Gastroesophageal sphincter (tissue), 4 donors: Measurements from ENCODE around the gene HHAT. TPM values are rescaled to one million over a fixed set of nuclear protein-coding genes. Genes with fewer than 3 reads are reported as not detected.

Experiments
- ATAC-seq: fragments of 150-250 bp; one replicate; pipeline ENCODE4 v1.9.1; 2016; ENCODE audit warnings: mild to moderate bottlenecking, moderate library complexity
- H3K27ac ChIP-seq, 4 donors: fragments of 200-600 bp; sonication (generic) in 3 of 4; 1 replicate in 3 of 4; 2 replicates in 1 of 4; pipeline ENCODE4 v1.5.1; 2016 to 2019
- H3K27me3 ChIP-seq: fragments of 200-600 bp; sonication (generic); one replicate; pipeline ENCODE4 v1.5.1; 2019
- H3K36me3 ChIP-seq, 2 donors: fragments of 200-600 bp; sonication (generic); one replicate each; pipeline ENCODE4 v1.5.1; 2019; ENCODE audit warnings: control low read depth in 1 of 2
- H3K4me1 ChIP-seq, 3 donors: fragments of 200-600 bp; sonication (generic); 1 replicate in 2 of 3; 2 replicates in 1 of 3; pipeline ENCODE4 v1.5.1; 2016 to 2019; ENCODE audit warnings: control low read depth in 2 of 3
- H3K4me3 ChIP-seq, 2 donors: fragments of 200-600 bp; sonication (generic); one replicate each; pipeline ENCODE4 v1.5.1; 2019; ENCODE audit warnings: mild to moderate bottlenecking in 1 of 2, moderate library complexity in 1 of 2
- H3K9me3 ChIP-seq, 3 donors: fragments of 200-600 bp; sonication (generic); one replicate each; pipeline ENCODE4 v1.5.1; 2017 to 2019; ENCODE audit warnings: control low read depth in 2 of 3
- EP300 ChIP-seq: sonication (generic); formaldehyde crosslinking; IDR thresholded peaks from one replicate; pipeline ENCODE4 v1.6.1; 2017; ENCODE audit warnings: antibody characterized with exemption, mild to moderate bottlenecking
- POLR2A ChIP-seq, 2 donors: fragments of 450-650 bp; IDR thresholded peaks; one replicate each; pipeline ENCODE4 v1.6.1; 2017; ENCODE audit warnings: antibody characterized with exemption in 2 of 2, mild to moderate bottlenecking in 2 of 2, moderate library complexity in 1 of 2
- POLR2AphosphoS5 ChIP-seq: sonication (generic); formaldehyde crosslinking; IDR thresholded peaks from one replicate; pipeline ENCODE4 v1.6.1; 2017; ENCODE audit warnings: antibody characterized with exemption
- WGBS, 2 donors: methylation state at CpG; one replicate each; pipeline ENCODE4 v1.1.5; 2018; ENCODE audit warnings: low coverage in 1 of 2; 5-methylcytosine and 5-hydroxymethylcytosine counted together
- total RNA-seq, 4 donors: library from RNA; depleted of rRNA; stranded (reverse); fragments of >200 nt; gene quantifications; one replicate each; pipeline ENCODE4 v1.1.0, GENCODE V29; 2016
- TF ChIP-seq, protein P1 (sequence below), 4 experiments: fragments of 200-600 bp in 2 of 4; fragments of 450-650 bp in 2 of 4; sonication (generic) in 1 of 4; IDR thresholded peaks; one replicate each; pipeline ENCODE4 v1.5.1; 2017 to 2019; ENCODE audit warnings: antibody characterized with exemption in 4 of 4, mild to moderate bottlenecking in 2 of 4, moderate library complexity in 2 of 4

The HHAT gene
- total RNA-seq, 4 donors from 2014 or later, result 1.2 to 2.4 (median 1.9) TPM

DNA sequence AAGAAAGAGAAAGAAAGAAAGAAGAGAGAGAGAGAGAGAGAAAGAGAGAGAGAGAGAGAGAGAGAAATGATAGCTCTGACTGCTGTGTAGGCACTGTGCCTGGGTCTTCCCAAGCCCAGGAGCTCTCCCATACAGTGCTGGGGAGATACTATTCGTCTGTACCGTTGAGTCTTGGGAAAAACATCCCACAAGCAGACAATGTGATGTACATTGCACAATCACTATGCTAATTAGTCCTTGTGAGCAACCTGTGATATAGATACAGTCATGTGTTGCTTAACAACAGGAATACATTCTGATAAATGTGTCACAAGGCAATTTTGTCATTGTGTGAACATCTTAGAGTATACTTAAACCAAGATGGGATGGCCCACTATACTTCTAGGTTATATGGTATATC, 381.0 kb downstream of the HHAT start:
- TF ChIP-seq, protein P1, sequence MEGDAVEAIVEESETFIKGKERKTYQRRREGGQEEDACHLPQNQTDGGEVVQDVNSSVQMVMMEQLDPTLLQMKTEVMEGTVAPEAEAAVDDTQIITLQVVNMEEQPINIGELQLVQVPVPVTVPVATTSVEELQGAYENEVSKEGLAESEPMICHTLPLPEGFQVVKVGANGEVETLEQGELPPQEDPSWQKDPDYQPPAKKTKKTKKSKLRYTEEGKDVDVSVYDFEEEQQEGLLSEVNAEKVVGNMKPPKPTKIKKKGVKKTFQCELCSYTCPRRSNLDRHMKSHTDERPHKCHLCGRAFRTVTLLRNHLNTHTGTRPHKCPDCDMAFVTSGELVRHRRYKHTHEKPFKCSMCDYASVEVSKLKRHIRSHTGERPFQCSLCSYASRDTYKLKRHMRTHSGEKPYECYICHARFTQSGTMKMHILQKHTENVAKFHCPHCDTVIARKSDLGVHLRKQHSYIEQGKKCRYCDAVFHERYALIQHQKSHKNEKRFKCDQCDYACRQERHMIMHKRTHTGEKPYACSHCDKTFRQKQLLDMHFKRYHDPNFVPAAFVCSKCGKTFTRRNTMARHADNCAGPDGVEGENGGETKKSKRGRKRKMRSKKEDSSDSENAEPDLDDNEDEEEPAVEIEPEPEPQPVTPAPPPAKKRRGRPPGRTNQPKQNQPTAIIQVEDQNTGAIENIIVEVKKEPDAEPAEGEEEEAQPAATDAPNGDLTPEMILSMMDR (IDR thresholded peaks at IDR 0.05), result no peak
- TF ChIP-seq EP300 (no peak), POLR2AphosphoS5 (no peak), POLR2A (IDR thresholded peaks at IDR 0.05) (no peak)
- ATAC-seq, result no peak
- H3K27me3 ChIP-seq, result no peaks in the 10 kb centered on the region
- no peaks in the 10 kb centered on the region for H3K36me3 ChIP-seq
- H3K27ac ChIP-seq, result no peak overlapping the region
- no peaks in the 10 kb centered on the region for H3K4me1 ChIP-seq
- WGBS, 2 donors, result 68 to 95% methylated on average over 2 of the region's 2 CpGs
- no peak overlapping the region for H3K4me3 ChIP-seq
- no peaks in the 10 kb centered on the region for H3K9me3 ChIP-seq

DNA sequence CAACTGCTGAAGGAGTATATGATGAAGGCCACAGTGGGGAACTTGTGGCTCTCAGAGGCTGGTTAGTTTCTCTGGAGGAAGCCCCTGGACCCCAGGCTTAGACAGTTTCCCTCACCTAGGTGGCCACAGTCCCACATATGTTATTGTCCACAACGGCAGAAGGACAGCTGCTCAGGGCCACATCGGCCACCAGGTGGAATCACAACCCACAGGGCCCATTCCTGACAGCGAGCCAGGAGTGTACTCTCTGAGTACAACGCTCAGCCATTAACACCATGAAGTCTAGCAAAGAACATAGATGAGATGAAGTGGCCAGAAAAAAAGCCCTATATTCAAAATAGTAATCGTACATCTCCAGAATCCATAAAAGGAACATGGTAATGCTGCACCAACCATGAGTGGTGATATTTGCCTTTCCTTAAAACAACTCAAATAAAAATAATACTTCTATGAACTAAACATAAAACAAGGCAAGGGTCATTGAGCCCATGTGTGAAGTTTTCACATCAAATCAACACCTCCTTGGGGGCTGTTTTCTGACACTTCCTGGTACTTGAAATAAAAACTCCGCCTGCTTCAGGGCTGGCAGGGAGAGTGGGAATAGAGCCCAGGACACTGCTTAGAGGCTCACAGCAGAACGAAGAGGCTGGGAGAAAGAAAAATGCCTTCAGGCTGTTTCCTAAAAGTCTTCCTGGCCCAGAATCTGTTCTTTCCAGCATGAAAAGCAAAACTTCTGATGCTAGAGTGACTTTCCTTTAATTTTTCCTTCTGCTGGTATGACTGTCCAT, 383.3 kb downstream of the HHAT start:
- Histone ChIP-seq H3K9me3 (no peaks in the 10 kb centered on the region), H3K27me3 (no peaks in the 10 kb centered on the region), H3K4me1 (no peaks in the 10 kb centered on the region), H3K27ac (no peak overlapping the region), H3K36me3 (no peaks in the 10 kb centered on the region), H3K4me3 (no peak overlapping the region)
- 32 to 65% methylated on average over 3 to 6 of the region's 7 CpGs for WGBS, 2 donors
- no peak for ATAC-seq
- TF ChIP-seq, protein P1 (IDR thresholded peaks at IDR 0.05), result no peak
- TF ChIP-seq POLR2AphosphoS5 (no peak), POLR2A (IDR thresholded peaks at IDR 0.05) (no peak), EP300 (no peak)

DNA sequence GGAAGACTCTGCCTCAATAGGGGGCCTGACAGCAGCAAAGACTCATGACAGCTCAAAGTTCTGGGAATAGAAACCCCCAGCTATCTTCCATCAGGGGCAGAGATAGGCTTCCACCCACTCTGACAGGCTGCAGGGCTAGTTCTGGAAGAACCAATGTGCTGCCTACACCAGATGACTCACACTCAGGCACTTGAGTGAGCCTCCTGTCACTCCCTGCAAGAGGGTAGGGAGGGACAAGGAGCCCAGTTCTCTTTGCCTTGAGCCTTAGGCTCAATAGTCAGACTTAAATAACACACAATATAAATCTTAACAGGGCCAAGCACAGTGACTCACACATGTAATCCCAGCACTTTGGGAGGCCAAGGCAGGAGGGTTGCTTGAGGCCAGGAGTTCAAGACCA, 386.4 kb downstream of the HHAT start:
- no peak overlapping the region for H3K27ac ChIP-seq
- H3K27me3 ChIP-seq, result no peaks in the 10 kb centered on the region
- TF ChIP-seq POLR2A (IDR thresholded peaks at IDR 0.05) (no peak), EP300 (no peak)
- H3K4me3 ChIP-seq, result no peak overlapping the region
- H3K36me3 ChIP-seq, result no peaks in the 10 kb centered on the region
- ATAC-seq, result no peak
- no peaks in the 10 kb centered on the region for H3K9me3 ChIP-seq
- H3K4me1 ChIP-seq, result no peaks in the 10 kb centered on the region

DNA sequence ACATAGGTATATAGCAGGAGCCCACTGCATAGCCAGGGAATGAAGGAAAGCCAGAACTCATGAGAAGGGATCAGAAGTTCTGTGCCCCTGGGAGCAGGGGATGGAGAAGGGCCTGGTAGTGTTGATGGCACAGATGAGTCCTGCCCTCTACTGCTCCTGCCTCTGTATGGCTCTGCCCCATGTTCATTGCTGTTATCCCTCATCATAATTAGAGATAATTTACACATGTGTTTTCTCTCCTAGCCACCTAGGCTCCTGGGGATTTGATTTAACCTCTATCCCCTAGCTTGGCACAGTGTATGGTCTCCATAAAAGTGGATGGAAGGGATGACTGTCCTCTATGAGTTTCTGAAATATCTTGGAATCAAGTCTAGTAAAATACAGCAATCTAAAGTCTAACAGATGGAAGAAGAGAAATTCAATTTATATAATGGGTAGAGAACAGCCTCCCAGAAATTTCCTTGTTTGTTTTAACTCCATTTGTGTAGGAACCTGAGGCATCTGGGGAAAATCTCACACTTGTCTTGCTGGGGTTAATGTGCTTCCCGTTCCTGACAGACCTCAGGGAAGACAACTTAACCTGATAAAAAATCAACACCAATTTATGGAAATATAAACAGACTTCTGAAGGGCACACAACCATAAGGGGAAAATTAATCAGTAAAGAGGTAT, 393.8 kb downstream of the HHAT start:
- no peaks in the 10 kb centered on the region for H3K4me1 ChIP-seq
- no peak for TF ChIP-seq POLR2AphosphoS5
- no peak for TF ChIP-seq EP300
- TF ChIP-seq, protein P1 (IDR thresholded peaks at IDR 0.05), result no peak
- TF ChIP-seq POLR2A (IDR thresholded peaks at IDR 0.05), result no peak
- no peak for ATAC-seq
- H3K9me3 ChIP-seq, result no peaks in the 10 kb centered on the region
- H3K4me3 ChIP-seq, result no peak overlapping the region
- H3K27ac ChIP-seq, result no peak overlapping the region
- no peaks in the 10 kb centered on the region for H3K36me3 ChIP-seq
- peaks cover 10% of the 10 kb centered on the region for H3K27me3 ChIP-seq
- 0 to 50% methylated on average over 1 of the region's 1 CpG for WGBS, 2 donors

DNA sequence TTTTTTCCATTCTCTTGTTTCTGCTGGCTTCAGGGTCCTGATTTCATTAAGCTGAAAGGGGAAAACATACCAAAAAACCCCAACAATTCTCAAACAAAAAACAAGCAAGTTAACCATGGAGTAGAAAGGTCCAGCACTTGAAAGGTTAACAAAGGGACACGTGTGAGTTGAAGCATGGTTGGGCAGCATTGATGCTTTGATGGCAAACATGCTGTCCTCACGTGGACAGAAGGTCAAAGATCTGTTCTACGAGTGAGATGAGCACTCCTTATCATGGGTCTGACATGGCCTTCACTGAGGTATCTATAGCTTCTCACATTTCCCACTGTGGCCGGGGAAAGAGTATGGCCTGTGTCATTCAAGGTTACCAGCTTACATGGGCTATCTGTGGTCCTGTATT, 394.9 kb downstream of the HHAT start:
- no peak overlapping the region for H3K27ac ChIP-seq
- H3K9me3 ChIP-seq, result no peaks in the 10 kb centered on the region
- H3K4me3 ChIP-seq, result no peak overlapping the region
- no peak for ATAC-seq
- no peaks in the 10 kb centered on the region for H3K36me3 ChIP-seq
- TF ChIP-seq POLR2A (IDR thresholded peaks at IDR 0.05), result no peak
- TF ChIP-seq POLR2AphosphoS5, result no peak
- no peak for TF ChIP-seq EP300
- no peaks in the 10 kb centered on the region for H3K4me1 ChIP-seq
- H3K27me3 ChIP-seq, result peaks cover 10% of the 10 kb centered on the region
- 16 to 19% methylated on average over 4 of the region's 4 CpGs for WGBS, 2 donors

DNA sequence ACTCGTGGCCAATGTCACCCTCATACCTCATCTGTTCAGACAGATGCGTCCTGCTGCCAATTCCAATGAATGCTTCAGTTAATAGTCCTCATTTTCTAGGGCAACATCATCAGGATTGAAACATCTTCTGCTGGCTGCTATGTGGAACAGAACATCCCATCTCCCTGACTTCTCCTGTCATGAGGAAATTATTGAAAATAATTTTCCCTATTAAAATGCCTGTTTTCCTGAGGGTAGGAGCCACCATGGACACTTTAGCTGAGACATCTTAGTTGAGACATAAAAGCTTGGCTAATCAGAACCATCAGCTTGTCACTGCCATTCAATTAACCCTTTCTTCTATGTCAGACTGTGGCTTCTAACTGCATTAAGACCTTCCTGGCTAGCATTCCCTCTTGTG, 396.1 kb downstream of the HHAT start:
- H3K36me3 ChIP-seq, result no peaks in the 10 kb centered on the region
- 67% methylated on average over 2 of the region's 2 CpGs; no CpG with 5 or more reads in 1 of the 2 donors for WGBS, 2 donors
- no peaks in the 10 kb centered on the region for H3K9me3 ChIP-seq
- TF ChIP-seq POLR2AphosphoS5 (no peak), POLR2A (IDR thresholded peaks at IDR 0.05) (no peak), EP300 (no peak)
- TF ChIP-seq, protein P1 (IDR thresholded peaks at IDR 0.05), result no peak
- no peak overlapping the region for H3K27ac ChIP-seq
- no peak for ATAC-seq
- no peak overlapping the region for H3K4me3 ChIP-seq
- H3K27me3 ChIP-seq, result peaks cover 10% of the 10 kb centered on the region
- no peaks in the 10 kb centered on the region for H3K4me1 ChIP-seq
